ENCODE results near the gene CNTN2. TPM values are rescaled to one million over a fixed set of nuclear protein-coding genes. Genes with fewer than 3 reads are reported as not detected.

The CNTN2 gene
- total RNA-seq, 1 experiment from 2014 or later = 1.2 TPM

DNA sequence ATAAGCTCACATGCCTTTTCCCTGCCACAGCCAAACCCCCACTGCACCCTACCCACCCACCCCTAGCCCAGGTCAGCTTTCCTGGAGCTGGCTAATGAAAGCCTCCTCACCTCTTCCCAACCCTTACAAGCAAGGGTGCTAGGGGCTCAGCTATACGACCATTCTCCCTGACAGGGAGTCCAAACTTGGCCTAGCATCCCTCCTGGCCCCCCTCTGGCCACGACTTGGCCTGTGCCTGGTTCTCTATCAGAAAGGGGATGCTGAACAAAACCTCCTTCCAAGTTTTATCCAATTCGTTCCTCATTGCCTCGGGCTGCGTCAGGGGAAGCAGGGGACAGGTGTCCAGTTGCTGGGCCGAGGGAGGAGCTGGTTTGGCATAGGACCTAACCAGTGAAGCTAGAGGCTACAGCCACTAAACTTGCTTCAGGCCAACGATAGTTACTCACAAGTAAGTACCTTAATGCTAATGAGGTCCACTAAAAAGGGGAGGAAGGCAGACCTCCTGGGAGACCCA lies 32.7 kb downstream of the CNTN2 start (continued):
- TF ChIP-seq, protein P1, sequence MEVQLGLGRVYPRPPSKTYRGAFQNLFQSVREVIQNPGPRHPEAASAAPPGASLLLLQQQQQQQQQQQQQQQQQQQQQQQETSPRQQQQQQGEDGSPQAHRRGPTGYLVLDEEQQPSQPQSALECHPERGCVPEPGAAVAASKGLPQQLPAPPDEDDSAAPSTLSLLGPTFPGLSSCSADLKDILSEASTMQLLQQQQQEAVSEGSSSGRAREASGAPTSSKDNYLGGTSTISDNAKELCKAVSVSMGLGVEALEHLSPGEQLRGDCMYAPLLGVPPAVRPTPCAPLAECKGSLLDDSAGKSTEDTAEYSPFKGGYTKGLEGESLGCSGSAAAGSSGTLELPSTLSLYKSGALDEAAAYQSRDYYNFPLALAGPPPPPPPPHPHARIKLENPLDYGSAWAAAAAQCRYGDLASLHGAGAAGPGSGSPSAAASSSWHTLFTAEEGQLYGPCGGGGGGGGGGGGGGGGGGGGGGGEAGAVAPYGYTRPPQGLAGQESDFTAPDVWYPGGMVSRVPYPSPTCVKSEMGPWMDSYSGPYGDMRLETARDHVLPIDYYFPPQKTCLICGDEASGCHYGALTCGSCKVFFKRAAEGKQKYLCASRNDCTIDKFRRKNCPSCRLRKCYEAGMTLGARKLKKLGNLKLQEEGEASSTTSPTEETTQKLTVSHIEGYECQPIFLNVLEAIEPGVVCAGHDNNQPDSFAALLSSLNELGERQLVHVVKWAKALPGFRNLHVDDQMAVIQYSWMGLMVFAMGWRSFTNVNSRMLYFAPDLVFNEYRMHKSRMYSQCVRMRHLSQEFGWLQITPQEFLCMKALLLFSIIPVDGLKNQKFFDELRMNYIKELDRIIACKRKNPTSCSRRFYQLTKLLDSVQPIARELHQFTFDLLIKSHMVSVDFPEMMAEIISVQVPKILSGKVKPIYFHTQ (CRISPR knock-in tag; IDR thresholded peaks at IDR 0.05) = no peak
- TF ChIP-seq CBFB (CRISPR knock-in tag; IDR thresholded peaks at IDR 0.05; ENCODE audit: low read depth) (no peak), JAZF1 (CRISPR knock-in tag; IDR thresholded peaks at IDR 0.05) (no peak), RELA (CRISPR knock-in tag; IDR thresholded peaks at IDR 0.05; ENCODE audit: borderline replicate concordance) (no peak), MYBL2 (CRISPR knock-in tag; IDR thresholded peaks at IDR 0.05) (no peak), HMGA2 (CRISPR knock-in tag; IDR thresholded peaks at IDR 0.05) (no peak), TEAD4 (CRISPR knock-in tag; IDR thresholded peaks at IDR 0.05) (no peak), PRRX2 (CRISPR knock-in tag; IDR thresholded peaks at IDR 0.05) (no peak), GTF2I (CRISPR knock-in tag; conservative IDR thresholded peaks at IDR 0.05) (no peak), CREM (CRISPR knock-in tag; IDR thresholded peaks at IDR 0.05) (no peak)
- TF ChIP-seq, protein P2, sequence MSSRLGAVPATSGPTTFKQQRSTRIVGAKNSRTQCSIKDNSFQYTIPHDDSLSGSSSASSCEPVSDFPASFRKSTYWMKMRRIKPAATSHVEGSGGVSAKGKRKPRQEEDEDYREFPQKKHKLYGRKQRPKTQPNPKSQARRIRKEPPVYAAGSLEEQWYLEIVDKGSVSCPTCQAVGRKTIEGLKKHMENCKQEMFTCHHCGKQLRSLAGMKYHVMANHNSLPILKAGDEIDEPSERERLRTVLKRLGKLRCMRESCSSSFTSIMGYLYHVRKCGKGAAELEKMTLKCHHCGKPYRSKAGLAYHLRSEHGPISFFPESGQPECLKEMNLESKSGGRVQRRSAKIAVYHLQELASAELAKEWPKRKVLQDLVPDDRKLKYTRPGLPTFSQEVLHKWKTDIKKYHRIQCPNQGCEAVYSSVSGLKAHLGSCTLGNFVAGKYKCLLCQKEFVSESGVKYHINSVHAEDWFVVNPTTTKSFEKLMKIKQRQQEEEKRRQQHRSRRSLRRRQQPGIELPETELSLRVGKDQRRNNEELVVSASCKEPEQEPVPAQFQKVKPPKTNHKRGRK (CRISPR knock-in tag; IDR thresholded peaks at IDR 0.05; ENCODE audit: borderline replicate concordance) = no peak
- TF ChIP-seq, protein P3, sequence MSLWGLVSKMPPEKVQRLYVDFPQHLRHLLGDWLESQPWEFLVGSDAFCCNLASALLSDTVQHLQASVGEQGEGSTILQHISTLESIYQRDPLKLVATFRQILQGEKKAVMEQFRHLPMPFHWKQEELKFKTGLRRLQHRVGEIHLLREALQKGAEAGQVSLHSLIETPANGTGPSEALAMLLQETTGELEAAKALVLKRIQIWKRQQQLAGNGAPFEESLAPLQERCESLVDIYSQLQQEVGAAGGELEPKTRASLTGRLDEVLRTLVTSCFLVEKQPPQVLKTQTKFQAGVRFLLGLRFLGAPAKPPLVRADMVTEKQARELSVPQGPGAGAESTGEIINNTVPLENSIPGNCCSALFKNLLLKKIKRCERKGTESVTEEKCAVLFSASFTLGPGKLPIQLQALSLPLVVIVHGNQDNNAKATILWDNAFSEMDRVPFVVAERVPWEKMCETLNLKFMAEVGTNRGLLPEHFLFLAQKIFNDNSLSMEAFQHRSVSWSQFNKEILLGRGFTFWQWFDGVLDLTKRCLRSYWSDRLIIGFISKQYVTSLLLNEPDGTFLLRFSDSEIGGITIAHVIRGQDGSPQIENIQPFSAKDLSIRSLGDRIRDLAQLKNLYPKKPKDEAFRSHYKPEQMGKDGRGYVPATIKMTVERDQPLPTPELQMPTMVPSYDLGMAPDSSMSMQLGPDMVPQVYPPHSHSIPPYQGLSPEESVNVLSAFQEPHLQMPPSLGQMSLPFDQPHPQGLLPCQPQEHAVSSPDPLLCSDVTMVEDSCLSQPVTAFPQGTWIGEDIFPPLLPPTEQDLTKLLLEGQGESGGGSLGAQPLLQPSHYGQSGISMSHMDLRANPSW (CRISPR knock-in tag; conservative IDR thresholded peaks at IDR 0.05; ENCODE audit: low read depth) = no peak

DNA sequence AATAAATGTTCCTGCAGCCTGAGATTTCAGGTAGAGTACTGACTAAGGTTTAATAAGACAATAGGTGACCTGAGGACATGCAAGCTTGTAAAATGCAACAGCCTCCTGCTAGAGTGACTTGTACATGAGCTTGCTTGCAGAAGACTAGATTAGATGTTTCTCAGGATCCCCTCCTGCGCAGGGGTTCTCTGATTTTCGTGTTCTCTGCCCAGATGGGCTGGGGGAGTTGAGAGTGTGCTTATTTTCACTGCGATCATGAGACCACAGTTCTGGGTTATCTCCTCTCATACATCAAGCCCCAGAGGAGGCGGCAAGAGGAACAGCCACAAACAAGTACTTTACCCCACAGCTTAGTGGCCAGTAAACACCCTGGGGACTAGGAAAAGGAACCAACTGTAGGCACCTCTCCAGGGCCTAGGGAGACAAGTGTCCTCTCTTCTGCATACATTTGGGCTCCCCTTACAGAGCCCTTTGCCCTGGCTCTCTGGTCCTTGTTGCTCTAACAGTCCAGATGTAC lies 33.3 kb downstream of the CNTN2 start:
- no peak overlapping the region for H3K4me3 Mint-ChIP-seq
- H3K4me1 Mint-ChIP-seq = no peaks in the 10 kb centered on the region
- no peak for DNase-seq (ENCODE audit: low spot score)
- no peak for ATAC-seq
- H3K27me3 Mint-ChIP-seq (ENCODE audit: low read depth) = no peaks in the 10 kb centered on the region
- no peak overlapping the region for H3K27ac Mint-ChIP-seq
- no peaks in the 10 kb centered on the region for H3K9me3 Mint-ChIP-seq
- ChIA-PET POLR2A (no interaction called here), CTCF (interaction anchor here (0.8 to 12.0 kb wide), 4 partner anchors 10 to 180 kb away, joined by 3 to 109 read pairs (median 15); no protein-coding TSS in a partner anchor)
- H3K36me3 Mint-ChIP-seq = no peaks in the 10 kb centered on the region
- TF ChIP-seq ELF4 (CRISPR knock-in tag; IDR thresholded peaks at IDR 0.05; ENCODE audit: low read depth) (no peak), TCF7 (CRISPR knock-in tag; IDR thresholded peaks at IDR 0.05; ENCODE audit: low read depth) (no peak), IRF2 (CRISPR knock-in tag; IDR thresholded peaks at IDR 0.05; ENCODE audit: borderline replicate concordance, low read depth) (no peak), TP53 (CRISPR knock-in tag; IDR thresholded peaks at IDR 0.05) (no peak), NFATC4 (CRISPR knock-in tag; IDR thresholded peaks at IDR 0.05) (no peak), NR2C2 (CRISPR knock-in tag; IDR thresholded peaks at IDR 0.05) (no peak), RORB (CRISPR knock-in tag; IDR thresholded peaks at IDR 0.05) (no peak), OVOL2 (CRISPR knock-in tag; IDR thresholded peaks at IDR 0.05; ENCODE audit: borderline replicate concordance) (no peak), TEAD1 (CRISPR knock-in tag; IDR thresholded peaks at IDR 0.05) (no peak)
- TF ChIP-seq, protein P4, sequence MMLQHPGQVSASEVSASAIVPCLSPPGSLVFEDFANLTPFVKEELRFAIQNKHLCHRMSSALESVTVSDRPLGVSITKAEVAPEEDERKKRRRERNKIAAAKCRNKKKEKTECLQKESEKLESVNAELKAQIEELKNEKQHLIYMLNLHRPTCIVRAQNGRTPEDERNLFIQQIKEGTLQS (CRISPR knock-in tag; conservative IDR thresholded peaks at IDR 0.05) = no peak
- TF ChIP-seq, protein P5, sequence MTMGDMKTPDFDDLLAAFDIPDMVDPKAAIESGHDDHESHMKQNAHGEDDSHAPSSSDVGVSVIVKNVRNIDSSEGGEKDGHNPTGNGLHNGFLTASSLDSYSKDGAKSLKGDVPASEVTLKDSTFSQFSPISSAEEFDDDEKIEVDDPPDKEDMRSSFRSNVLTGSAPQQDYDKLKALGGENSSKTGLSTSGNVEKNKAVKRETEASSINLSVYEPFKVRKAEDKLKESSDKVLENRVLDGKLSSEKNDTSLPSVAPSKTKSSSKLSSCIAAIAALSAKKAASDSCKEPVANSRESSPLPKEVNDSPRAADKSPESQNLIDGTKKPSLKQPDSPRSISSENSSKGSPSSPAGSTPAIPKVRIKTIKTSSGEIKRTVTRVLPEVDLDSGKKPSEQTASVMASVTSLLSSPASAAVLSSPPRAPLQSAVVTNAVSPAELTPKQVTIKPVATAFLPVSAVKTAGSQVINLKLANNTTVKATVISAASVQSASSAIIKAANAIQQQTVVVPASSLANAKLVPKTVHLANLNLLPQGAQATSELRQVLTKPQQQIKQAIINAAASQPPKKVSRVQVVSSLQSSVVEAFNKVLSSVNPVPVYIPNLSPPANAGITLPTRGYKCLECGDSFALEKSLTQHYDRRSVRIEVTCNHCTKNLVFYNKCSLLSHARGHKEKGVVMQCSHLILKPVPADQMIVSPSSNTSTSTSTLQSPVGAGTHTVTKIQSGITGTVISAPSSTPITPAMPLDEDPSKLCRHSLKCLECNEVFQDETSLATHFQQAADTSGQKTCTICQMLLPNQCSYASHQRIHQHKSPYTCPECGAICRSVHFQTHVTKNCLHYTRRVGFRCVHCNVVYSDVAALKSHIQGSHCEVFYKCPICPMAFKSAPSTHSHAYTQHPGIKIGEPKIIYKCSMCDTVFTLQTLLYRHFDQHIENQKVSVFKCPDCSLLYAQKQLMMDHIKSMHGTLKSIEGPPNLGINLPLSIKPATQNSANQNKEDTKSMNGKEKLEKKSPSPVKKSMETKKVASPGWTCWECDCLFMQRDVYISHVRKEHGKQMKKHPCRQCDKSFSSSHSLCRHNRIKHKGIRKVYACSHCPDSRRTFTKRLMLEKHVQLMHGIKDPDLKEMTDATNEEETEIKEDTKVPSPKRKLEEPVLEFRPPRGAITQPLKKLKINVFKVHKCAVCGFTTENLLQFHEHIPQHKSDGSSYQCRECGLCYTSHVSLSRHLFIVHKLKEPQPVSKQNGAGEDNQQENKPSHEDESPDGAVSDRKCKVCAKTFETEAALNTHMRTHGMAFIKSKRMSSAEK (CRISPR knock-in tag; IDR thresholded peaks at IDR 0.05; ENCODE audit: borderline replicate concordance) = no peak
- TF ChIP-seq, protein P6, sequence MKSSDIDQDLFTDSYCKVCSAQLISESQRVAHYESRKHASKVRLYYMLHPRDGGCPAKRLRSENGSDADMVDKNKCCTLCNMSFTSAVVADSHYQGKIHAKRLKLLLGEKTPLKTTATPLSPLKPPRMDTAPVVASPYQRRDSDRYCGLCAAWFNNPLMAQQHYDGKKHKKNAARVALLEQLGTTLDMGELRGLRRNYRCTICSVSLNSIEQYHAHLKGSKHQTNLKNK (CRISPR knock-in tag; IDR thresholded peaks at IDR 0.05) = no peak
- TF ChIP-seq, protein P7, sequence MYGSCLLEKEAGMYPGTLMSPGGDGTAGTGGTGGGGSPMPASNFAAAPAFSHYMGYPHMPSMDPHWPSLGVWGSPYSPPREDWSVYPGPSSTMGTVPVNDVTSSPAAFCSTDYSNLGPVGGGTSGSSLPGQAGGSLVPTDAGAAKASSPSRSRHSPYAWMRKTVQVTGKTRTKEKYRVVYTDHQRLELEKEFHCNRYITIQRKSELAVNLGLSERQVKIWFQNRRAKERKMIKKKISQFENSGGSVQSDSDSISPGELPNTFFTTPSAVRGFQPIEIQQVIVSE (CRISPR knock-in tag; IDR thresholded peaks at IDR 0.05; ENCODE audit: borderline replicate concordance) = no peak
